Nephron (organoid): ENCODE measurements around the gene YY1.

ENCODE experiments used
- H3K27ac Mint-ChIP-seq, 3 experiments: 2 replicates each; pipeline ENCODE4 v1.8.0; 2020; ENCODE audit warnings: mixed read lengths in 3 of 3, mild to moderate bottlenecking in 2 of 3, moderate library complexity in 1 of 3
- H3K27me3 Mint-ChIP-seq: 2 replicates; pipeline ENCODE4 v1.8.0; 2021; ENCODE audit warnings: low read depth, mild to moderate bottlenecking, moderate library complexity, mixed read lengths
- H3K36me3 Mint-ChIP-seq: 2 replicates; pipeline ENCODE4 v1.8.0; 2020; ENCODE audit warnings: low read depth, mixed read lengths
- H3K4me1 Mint-ChIP-seq: 2 replicates; pipeline ENCODE4 v1.8.0; 2020; ENCODE audit warnings: mixed read lengths
- H3K4me3 Mint-ChIP-seq, 3 experiments: 2 replicates each; pipeline ENCODE4 v1.8.0; 2020; ENCODE audit warnings: mild to moderate bottlenecking in 3 of 3, mixed read lengths in 3 of 3, moderate library complexity in 2 of 3
- H3K9me3 Mint-ChIP-seq: 2 replicates; pipeline ENCODE4 v1.8.0; 2020; ENCODE audit warnings: mixed read lengths
- CTCF ChIP-seq, 3 experiments: fragments of 200-600 bp; sonication (generic); IDR thresholded peaks; one replicate each; pipeline ENCODE4 v1.5.0; 2021; ENCODE audit warnings: antibody characterized with exemption in 3 of 3; ENCODE audit not compliant: unreplicated experiment in 3 of 3

YY1 gene

GRCh38 chr14:100238419-100239210 lies at the start of gene YY1:
Gene YY1 (plus strand): TSS chr14:100239144. CDS start chr14:100239245, 101 bp downstream.
- H3K27me3 Mint-ChIP-seq: no peaks in the 10 kb centered on the region
- no peaks in the 10 kb centered on the region for H3K9me3 Mint-ChIP-seq
- no peak for TF ChIP-seq CTCF (IDR thresholded peaks at IDR 0.05; ENCODE audit: unreplicated experiment in 3 of 3)
- H3K4me1 Mint-ChIP-seq: peaks cover 36% of the 10 kb centered on the region
- peak within 1 kb of the TSS; percentile 97 to 99 (median 99) for H3K27ac Mint-ChIP-seq
- peaks cover 20% of the 10 kb centered on the region for H3K36me3 Mint-ChIP-seq
- H3K4me3 Mint-ChIP-seq: peak within 1 kb of the TSS; percentile 91 to 99 (median 99)

GRCh38 chr14:100190126-100190525 lies 48.8 kb upstream of the YY1 start:
- no peak overlapping the region for H3K4me3 Mint-ChIP-seq
- H3K27me3 Mint-ChIP-seq: no peaks in the 10 kb centered on the region
- peaks cover 11% of the 10 kb centered on the region for H3K4me1 Mint-ChIP-seq
- no peaks in the 10 kb centered on the region for H3K36me3 Mint-ChIP-seq
- no peak for TF ChIP-seq CTCF (IDR thresholded peaks at IDR 0.05; ENCODE audit: unreplicated experiment in 3 of 3)
- no peak overlapping the region for H3K27ac Mint-ChIP-seq
- no peaks in the 10 kb centered on the region for H3K9me3 Mint-ChIP-seq

GRCh38 chr14:100191584-100192249 lies 47.2 kb upstream of the YY1 start:
- H3K27ac Mint-ChIP-seq: no peak overlapping the region
- no peak for TF ChIP-seq CTCF (IDR thresholded peaks at IDR 0.05; ENCODE audit: unreplicated experiment in 3 of 3)
- H3K4me1 Mint-ChIP-seq: peaks cover 11% of the 10 kb centered on the region
- H3K36me3 Mint-ChIP-seq: no peaks in the 10 kb centered on the region
- H3K9me3 Mint-ChIP-seq: no peaks in the 10 kb centered on the region
- H3K4me3 Mint-ChIP-seq: peak overlapping the region in 1 of 3 experiments; percentile 21
- H3K27me3 Mint-ChIP-seq: no peaks in the 10 kb centered on the region

- no peaks in the 10 kb centered on the region for H3K36me3 Mint-ChIP-seq
Measured at GRCh38 chr14:100192250-100192671, 46.7 kb upstream of the YY1 start.

GRCh38 chr14:100192672-100193416 lies 46.1 kb upstream of the YY1 start:
- Mint-ChIP-seq H3K4me1 (peaks cover 11% of the 10 kb centered on the region), H3K36me3 (no peaks in the 10 kb centered on the region), H3K9me3 (no peaks in the 10 kb centered on the region), H3K27me3 (no peaks in the 10 kb centered on the region), H3K4me3 (peak overlapping the region; percentile 77 to 82 (median 80)), H3K27ac (peak overlapping the region; percentile 71 to 82 (median 74))
- TF ChIP-seq CTCF (IDR thresholded peaks at IDR 0.05; ENCODE audit: unreplicated experiment in 3 of 3): peak; percentile 89 to 96 (median 95)

More at GRCh38 chr14:100192250-100192671, 46.7 kb upstream of the YY1 start:
- peak overlapping the region in 2 of 3 experiments; percentile 71 to 74 for H3K27ac Mint-ChIP-seq
- H3K9me3 Mint-ChIP-seq: no peaks in the 10 kb centered on the region
- TF ChIP-seq CTCF (IDR thresholded peaks at IDR 0.05; ENCODE audit: unreplicated experiment in 3 of 3): no peak
- no peaks in the 10 kb centered on the region for H3K27me3 Mint-ChIP-seq
- H3K4me1 Mint-ChIP-seq: peaks cover 11% of the 10 kb centered on the region
- peak overlapping the region; percentile 77 to 82 (median 80) for H3K4me3 Mint-ChIP-seq
